Panc1 (cell line): Measurements from ENCODE around the gene NFIC. TPM values are rescaled to one million over a fixed set of nuclear protein-coding genes. Genes with fewer than 3 reads are reported as not detected.

ENCODE experiments used
- ATAC-seq: fragments of 200-7000 bp; cut with Tn5 transposase; 2 replicates; pipeline ENCODE4 v1.9.1; 2020; ENCODE audit warnings: mild to moderate bottlenecking, moderate library complexity
- BruUV-seq: library from RNA; stranded (reverse); fragments of 400-500 nt; replicated peaks from 2 replicates; lab custom pipeline; 2021; lab: Mats Ljungman, UMichigan
- CTCF ChIA-PET: fragments of 300-600 bp; sonication (Branson Sonifier 250); formaldehyde crosslinking; loops from one replicate; lab custom pipeline; 2022; ENCODE audit warnings: antibody characterized with exemption; lab: Charles Lee
- POLR2A ChIA-PET: fragments of 300-600 bp; sonication (Branson Sonifier 250); formaldehyde crosslinking; loops from one replicate; lab custom pipeline; 2022; ENCODE audit warnings: antibody characterized with exemption; lab: Charles Lee
- DNase-seq: peaks from one replicate; pipeline ENCODE4 v3.0.0-alpha.2; 2010; ENCODE audit warnings: low read depth, low spot score
- H3K27ac ChIP-seq: 2 replicates; pipeline ENCODE4 v1.5.1; 2011; ENCODE audit warnings: mild to moderate bottlenecking, low read length, inconsistent platforms
- H3K27me3 ChIP-seq: fragments of 200-500 bp; sonication (Bioruptor generic); 2 replicates; pipeline ENCODE4 v1.6.0; 2014; ENCODE audit warnings: low read length, inconsistent platforms; ENCODE audit not compliant: control insufficient read depth, insufficient read depth
- H3K36me3 ChIP-seq: fragments of 200-500 bp; sonication (Bioruptor generic); 2 replicates; pipeline ENCODE4 v1.5.1; 2014; ENCODE audit warnings: inconsistent platforms, mild to moderate bottlenecking, low read length, moderate library complexity; ENCODE audit not compliant: control insufficient read depth, insufficient read depth
- H3K4me1 ChIP-seq: 2 replicates; pipeline ENCODE4 v1.5.1; 2011; ENCODE audit warnings: inconsistent platforms, mild to moderate bottlenecking, low read length, moderate library complexity; ENCODE audit not compliant: control insufficient read depth, insufficient read depth
- H3K4me3 ChIP-seq, 2 experiments: 2 replicates each; pipeline ENCODE4 v1.5.1; 2011 to 2012; ENCODE audit warnings: low read depth in 2 of 2, low read length in 2 of 2, mild to moderate bottlenecking in 2 of 2, inconsistent platforms in 1 of 2, moderate library complexity in 1 of 2
- H3K9me3 ChIP-seq: fragments of 200-500 bp; sonication (Bioruptor generic); 2 replicates; pipeline ENCODE4 v1.5.1; 2014; ENCODE audit warnings: low read depth, mild to moderate bottlenecking, inconsistent platforms, low read length, moderate library complexity; ENCODE audit not compliant: control insufficient read depth, insufficient read depth
- POLR2AphosphoS5 ChIP-seq: IDR thresholded peaks from 2 replicates; pipeline ENCODE4 v1.6.1; 2012; ENCODE audit warnings: mild to moderate bottlenecking, low read depth, low read length, moderate library complexity
- SIN3A ChIP-seq: IDR thresholded peaks from 2 replicates; pipeline ENCODE4 v1.6.1; 2012; ENCODE audit warnings: low read depth, mild to moderate bottlenecking, low read length, moderate library complexity, borderline replicate concordance; ENCODE audit not compliant: insufficient read depth
- TCF7L2 ChIP-seq: IDR thresholded peaks from 2 replicates; pipeline ENCODE4 v1.6.1; 2011; ENCODE audit warnings: mild to moderate bottlenecking, low read depth, low read length, inconsistent platforms
- in situ Hi-C: cut with HindIII; loops from 2 replicates; pipeline ENCODE4 v1.10.0; 2016; ENCODE audit warnings: low sequenced_read_pairs, low pct_unique_long_range_greater_than_20kb
- intact Hi-C: fragments of 100-400 bp; cut with micrococcal nuclease; formaldehyde crosslinking; loops from one replicate; pipeline ENCODE4 v1.10.0; 2022; ENCODE audit not compliant: unreplicated experiment
- total RNA-seq: library from RNA; stranded (reverse); gene quantifications from one replicate; pipeline ENCODE4 v1.2.1, GENCODE V29; 2021; ENCODE audit not compliant: unreplicated experiment
- TF ChIP-seq, protein P1 (sequence below), 2 experiments: IDR thresholded peaks; 2 replicates each; pipeline ENCODE4 v1.6.1; 2011 to 2012; ENCODE audit warnings: low read depth in 2 of 2, control low read depth in 1 of 2, low read length in 1 of 2, mild to moderate bottlenecking in 1 of 2, moderate library complexity in 1 of 2; ENCODE audit not compliant: insufficient read depth in 1 of 2
- TF ChIP-seq, protein P2 (sequence below): fragments of 450-650 bp; IDR thresholded peaks from 2 replicates; pipeline ENCODE4 v1.5.1; 2017; ENCODE audit warnings: mild to moderate bottlenecking

Gene NFIC
- total RNA-seq, 1 experiment from 2014 or later = 120 TPM

DNA sequence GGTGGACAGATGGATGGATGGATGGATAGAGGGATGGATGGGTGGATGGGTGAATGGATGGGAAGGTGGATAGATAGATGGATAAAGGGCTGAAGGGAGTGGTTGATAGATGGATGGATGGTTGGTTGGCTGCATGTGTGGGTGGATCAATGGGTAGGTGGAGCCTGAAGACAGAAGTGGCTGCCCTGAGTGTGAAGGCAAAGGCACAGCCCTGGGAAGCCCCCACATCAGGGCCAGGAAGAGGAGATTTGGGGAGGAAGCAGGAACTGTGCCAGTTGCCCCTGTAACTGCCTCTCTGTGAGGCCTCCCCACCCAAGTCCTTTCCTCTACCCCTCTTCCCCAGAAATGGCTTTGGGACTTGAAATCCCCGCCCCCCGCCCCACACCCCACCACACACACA lies 43.4 kb upstream of the NFIC start:
- Histone ChIP-seq H3K9me3 (no peaks in the 10 kb centered on the region), H3K4me3 (no peak overlapping the region), H3K27ac (no peak overlapping the region), H3K4me1 (no peaks in the 10 kb centered on the region), H3K27me3 (peaks cover 3% of the 10 kb centered on the region; the same call in 1 of the 2 replicates), H3K36me3 (no peaks in the 10 kb centered on the region)
- intact Hi-C loops (no loop called here), in situ Hi-C loops (no loop called here)
- BruUV-seq = no TSS peak
- DNase-seq (no peak), ATAC-seq (no peak)
- CTCF ChIA-PET = no interaction called here
- TF ChIP-seq, protein P1, sequence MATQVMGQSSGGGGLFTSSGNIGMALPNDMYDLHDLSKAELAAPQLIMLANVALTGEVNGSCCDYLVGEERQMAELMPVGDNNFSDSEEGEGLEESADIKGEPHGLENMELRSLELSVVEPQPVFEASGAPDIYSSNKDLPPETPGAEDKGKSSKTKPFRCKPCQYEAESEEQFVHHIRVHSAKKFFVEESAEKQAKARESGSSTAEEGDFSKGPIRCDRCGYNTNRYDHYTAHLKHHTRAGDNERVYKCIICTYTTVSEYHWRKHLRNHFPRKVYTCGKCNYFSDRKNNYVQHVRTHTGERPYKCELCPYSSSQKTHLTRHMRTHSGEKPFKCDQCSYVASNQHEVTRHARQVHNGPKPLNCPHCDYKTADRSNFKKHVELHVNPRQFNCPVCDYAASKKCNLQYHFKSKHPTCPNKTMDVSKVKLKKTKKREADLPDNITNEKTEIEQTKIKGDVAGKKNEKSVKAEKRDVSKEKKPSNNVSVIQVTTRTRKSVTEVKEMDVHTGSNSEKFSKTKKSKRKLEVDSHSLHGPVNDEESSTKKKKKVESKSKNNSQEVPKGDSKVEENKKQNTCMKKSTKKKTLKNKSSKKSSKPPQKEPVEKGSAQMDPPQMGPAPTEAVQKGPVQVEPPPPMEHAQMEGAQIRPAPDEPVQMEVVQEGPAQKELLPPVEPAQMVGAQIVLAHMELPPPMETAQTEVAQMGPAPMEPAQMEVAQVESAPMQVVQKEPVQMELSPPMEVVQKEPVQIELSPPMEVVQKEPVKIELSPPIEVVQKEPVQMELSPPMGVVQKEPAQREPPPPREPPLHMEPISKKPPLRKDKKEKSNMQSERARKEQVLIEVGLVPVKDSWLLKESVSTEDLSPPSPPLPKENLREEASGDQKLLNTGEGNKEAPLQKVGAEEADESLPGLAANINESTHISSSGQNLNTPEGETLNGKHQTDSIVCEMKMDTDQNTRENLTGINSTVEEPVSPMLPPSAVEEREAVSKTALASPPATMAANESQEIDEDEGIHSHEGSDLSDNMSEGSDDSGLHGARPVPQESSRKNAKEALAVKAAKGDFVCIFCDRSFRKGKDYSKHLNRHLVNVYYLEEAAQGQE (IDR thresholded peaks at IDR 0.05; ENCODE audit: insufficient read depth in 1 of 2, low read depth in 2 of 2, low read length in 1 of 2) = no peak
- TF ChIP-seq, protein P2, sequence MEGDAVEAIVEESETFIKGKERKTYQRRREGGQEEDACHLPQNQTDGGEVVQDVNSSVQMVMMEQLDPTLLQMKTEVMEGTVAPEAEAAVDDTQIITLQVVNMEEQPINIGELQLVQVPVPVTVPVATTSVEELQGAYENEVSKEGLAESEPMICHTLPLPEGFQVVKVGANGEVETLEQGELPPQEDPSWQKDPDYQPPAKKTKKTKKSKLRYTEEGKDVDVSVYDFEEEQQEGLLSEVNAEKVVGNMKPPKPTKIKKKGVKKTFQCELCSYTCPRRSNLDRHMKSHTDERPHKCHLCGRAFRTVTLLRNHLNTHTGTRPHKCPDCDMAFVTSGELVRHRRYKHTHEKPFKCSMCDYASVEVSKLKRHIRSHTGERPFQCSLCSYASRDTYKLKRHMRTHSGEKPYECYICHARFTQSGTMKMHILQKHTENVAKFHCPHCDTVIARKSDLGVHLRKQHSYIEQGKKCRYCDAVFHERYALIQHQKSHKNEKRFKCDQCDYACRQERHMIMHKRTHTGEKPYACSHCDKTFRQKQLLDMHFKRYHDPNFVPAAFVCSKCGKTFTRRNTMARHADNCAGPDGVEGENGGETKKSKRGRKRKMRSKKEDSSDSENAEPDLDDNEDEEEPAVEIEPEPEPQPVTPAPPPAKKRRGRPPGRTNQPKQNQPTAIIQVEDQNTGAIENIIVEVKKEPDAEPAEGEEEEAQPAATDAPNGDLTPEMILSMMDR = no peak
- no peak for TF ChIP-seq SIN3A
- POLR2A ChIA-PET = no interaction called here

DNA sequence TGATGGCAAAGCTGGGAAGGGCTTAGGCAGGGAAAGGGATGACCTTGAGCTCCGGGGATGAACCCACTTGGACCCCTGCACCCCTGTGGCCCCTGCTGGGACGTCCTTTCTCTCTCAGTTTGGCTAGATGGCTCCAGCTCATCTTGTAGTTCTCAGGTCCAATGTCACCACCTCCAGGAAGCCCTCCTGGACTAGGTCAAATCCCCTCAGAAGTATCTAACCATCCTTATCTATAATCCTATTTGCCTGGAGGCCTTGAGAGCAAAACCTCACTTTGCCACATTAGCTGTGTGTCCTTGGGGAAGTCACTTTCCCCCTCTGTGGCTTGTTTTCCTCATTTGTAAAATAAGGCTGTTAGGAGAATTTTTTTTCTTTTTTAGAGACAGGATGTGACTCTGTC lies 42.7 kb upstream of the NFIC start:
- ChIA-PET POLR2A (no interaction called here), CTCF (no interaction called here)
- Histone ChIP-seq H3K27ac (no peak overlapping the region), H3K36me3 (no peaks in the 10 kb centered on the region), H3K9me3 (no peaks in the 10 kb centered on the region), H3K4me1 (no peaks in the 10 kb centered on the region), H3K4me3 (no peak overlapping the region), H3K27me3 (peaks cover 3% of the 10 kb centered on the region; the same call in 1 of the 2 replicates)
- intact Hi-C loops = no loop called here
- no peak for DNase-seq
- ATAC-seq = no peak
- in situ Hi-C loops = no loop called here
- TF ChIP-seq, protein P2 = no peak
- TF ChIP-seq SIN3A = no peak
- no peak for TF ChIP-seq TCF7L2
- TF ChIP-seq, protein P1 (IDR thresholded peaks at IDR 0.05; ENCODE audit: insufficient read depth in 1 of 2, low read depth in 2 of 2, low read length in 1 of 2) = no peak
- TF ChIP-seq POLR2AphosphoS5 = no peak
- no TSS peak for BruUV-seq
